Keratinocyte (primary cell): ENCODE data around the gene CCL28.
"Not testable (repeated sequence)": the region's sequence is repeated elsewhere in the genome, so short reads cannot be mapped to it uniquely, and the experiment has no call there.

Experiments used
- EZH2 ChIP-seq: IDR thresholded peaks from one replicate; pipeline ENCODE4 v1.6.1; 2012; ENCODE audit warnings: inconsistent platforms, mild to moderate bottlenecking, low read length, moderate library complexity
- TF ChIP-seq, protein P1 (sequence below), 3 experiments: IDR thresholded peaks in 1 of 3; conservative IDR thresholded peaks in 1 of 3; optimal IDR thresholded peaks in 1 of 3; 2 replicates in 2 of 3; 3 replicates in 1 of 3; pipeline versions ENCODE3 to v1.5.1; 2011; ENCODE audit warnings: low read length in 3 of 3, mild to moderate bottlenecking in 3 of 3, moderate library complexity in 2 of 3, control low read depth in 1 of 3, inconsistent platforms in 1 of 3; ENCODE audit not compliant: insufficient read depth in 2 of 3; ENCODE audit errors: extremely low read depth in 1 of 3

DNA sequence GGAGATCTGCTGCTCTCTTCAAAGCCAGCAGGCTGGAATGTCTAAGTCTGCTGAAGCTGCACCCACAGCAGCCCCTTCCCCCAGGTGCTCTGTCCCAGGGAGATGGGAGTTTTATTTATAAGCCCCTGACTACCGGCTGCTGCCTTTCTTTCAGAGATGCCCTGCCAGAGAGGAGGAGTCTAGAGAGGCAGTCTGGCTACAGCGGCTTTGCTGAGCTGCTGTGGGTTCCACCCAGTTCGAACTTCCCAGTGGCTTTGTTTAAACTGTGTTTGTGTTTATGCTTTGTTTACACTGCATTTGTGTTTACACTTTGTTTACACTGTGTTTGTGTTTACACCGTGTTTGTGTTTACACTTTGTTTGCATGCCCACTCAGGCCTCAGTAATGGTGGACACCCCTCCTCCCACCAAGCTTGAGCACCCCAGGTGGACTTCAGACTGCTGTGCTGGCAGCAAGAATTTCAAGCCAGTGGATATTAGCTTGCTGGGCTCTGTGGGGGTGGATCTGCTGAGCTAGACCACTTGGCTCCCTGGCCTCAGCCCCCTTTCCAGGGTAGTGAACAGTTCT lies 45.4 kb downstream of the CCL28 start:
- TF ChIP-seq, protein P1, sequence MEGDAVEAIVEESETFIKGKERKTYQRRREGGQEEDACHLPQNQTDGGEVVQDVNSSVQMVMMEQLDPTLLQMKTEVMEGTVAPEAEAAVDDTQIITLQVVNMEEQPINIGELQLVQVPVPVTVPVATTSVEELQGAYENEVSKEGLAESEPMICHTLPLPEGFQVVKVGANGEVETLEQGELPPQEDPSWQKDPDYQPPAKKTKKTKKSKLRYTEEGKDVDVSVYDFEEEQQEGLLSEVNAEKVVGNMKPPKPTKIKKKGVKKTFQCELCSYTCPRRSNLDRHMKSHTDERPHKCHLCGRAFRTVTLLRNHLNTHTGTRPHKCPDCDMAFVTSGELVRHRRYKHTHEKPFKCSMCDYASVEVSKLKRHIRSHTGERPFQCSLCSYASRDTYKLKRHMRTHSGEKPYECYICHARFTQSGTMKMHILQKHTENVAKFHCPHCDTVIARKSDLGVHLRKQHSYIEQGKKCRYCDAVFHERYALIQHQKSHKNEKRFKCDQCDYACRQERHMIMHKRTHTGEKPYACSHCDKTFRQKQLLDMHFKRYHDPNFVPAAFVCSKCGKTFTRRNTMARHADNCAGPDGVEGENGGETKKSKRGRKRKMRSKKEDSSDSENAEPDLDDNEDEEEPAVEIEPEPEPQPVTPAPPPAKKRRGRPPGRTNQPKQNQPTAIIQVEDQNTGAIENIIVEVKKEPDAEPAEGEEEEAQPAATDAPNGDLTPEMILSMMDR (optimal IDR thresholded peaks at IDR 0.05 in 1 of 3, IDR thresholded peaks at IDR 0.05 in 1 of 3, conservative IDR thresholded peaks at IDR 0.05 in 1 of 3; ENCODE audit: extremely low read depth in 1 of 3, insufficient read depth in 2 of 3, low read length in 3 of 3), result not testable (repeated sequence)
- not testable (repeated sequence) for TF ChIP-seq EZH2
